Measurements from ENCODE around the gene ITGA1.
"Not testable (repeated sequence)": the region's sequence is repeated elsewhere in the genome, so short reads cannot be mapped to it uniquely, and the experiment has no call there.

The ITGA1 gene

DNA sequence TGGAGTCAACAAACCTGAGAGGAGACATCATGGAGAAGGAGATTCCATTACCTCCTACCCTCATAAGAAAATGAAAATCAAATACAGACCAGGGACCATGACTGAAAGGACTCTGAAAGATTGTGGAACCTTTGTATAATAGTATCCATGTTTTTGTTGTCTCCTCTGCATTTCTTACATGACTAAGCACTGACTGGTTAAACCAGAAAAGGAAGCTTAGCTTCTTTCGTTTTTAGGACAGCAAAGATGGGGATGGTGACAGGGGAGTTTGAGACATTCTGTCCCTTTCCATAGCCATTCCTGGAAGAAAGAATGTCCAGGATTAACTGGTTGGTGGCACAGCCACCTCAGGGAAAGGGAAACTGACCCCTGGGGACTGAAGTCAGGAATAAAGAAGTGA lies 22.2 kb downstream of the ITGA1 start:
- TF ChIP-seq, protein P1, sequence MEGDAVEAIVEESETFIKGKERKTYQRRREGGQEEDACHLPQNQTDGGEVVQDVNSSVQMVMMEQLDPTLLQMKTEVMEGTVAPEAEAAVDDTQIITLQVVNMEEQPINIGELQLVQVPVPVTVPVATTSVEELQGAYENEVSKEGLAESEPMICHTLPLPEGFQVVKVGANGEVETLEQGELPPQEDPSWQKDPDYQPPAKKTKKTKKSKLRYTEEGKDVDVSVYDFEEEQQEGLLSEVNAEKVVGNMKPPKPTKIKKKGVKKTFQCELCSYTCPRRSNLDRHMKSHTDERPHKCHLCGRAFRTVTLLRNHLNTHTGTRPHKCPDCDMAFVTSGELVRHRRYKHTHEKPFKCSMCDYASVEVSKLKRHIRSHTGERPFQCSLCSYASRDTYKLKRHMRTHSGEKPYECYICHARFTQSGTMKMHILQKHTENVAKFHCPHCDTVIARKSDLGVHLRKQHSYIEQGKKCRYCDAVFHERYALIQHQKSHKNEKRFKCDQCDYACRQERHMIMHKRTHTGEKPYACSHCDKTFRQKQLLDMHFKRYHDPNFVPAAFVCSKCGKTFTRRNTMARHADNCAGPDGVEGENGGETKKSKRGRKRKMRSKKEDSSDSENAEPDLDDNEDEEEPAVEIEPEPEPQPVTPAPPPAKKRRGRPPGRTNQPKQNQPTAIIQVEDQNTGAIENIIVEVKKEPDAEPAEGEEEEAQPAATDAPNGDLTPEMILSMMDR (IDR thresholded peaks at IDR 0.05; ENCODE audit: control insufficient read depth, insufficient read depth, low read depth, low read length, missing control alignments): no peak
- no peak for DNase-seq (ENCODE audit: low read depth)
- no peak overlapping the region for H3K4me3 ChIP-seq (ENCODE audit: control insufficient read depth, low read depth, low read length)

- H3K4me3 ChIP-seq (ENCODE audit: control insufficient read depth, low read depth, low read length): no peak overlapping the region
- DNase-seq (ENCODE audit: low read depth): no peak
- TF ChIP-seq, protein P1 (IDR thresholded peaks at IDR 0.05; ENCODE audit: control insufficient read depth, insufficient read depth, low read depth, low read length, missing control alignments): no peak
These were observed 22.7 kb downstream of the ITGA1 start for GRCh38 chr5:52810426-52810825.

DNA sequence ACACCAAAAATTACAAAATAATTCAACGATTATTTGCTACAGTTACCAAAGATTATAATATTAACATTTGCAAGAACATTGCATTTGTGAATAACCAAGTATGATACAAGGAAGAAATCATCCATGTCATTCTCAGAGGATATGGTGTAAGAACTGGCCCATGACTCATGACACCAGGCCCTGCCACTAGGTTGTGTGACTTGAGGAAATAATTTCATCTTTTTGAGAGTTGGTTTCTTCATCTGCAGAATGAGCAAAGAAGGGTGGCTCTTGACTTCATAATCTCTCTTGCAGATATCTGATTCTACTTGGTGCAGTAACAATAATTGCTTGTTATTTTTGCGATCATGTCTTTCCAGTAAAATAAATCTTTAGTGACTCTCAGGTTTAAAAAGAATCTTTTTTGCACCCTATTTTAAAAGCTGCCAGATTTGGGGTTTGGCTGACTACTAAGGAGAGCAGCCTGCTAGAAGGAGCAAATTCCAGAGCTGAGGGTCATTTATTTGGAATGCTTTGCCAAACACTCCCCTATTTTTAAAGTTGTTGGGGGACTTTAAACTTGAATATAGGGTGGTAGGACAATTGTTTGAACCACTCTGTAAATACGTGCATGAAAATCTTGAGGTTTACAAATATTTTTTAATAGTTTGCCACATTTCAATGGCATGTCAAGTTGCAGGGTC lies 23.5 kb downstream of the ITGA1 start:
- DNase-seq (ENCODE audit: low read depth): peak; percentile 46
- H3K4me3 ChIP-seq (ENCODE audit: control insufficient read depth, low read depth, low read length): no peak overlapping the region
- TF ChIP-seq, protein P1 (IDR thresholded peaks at IDR 0.05; ENCODE audit: control insufficient read depth, insufficient read depth, low read depth, low read length, missing control alignments): no peak

DNA sequence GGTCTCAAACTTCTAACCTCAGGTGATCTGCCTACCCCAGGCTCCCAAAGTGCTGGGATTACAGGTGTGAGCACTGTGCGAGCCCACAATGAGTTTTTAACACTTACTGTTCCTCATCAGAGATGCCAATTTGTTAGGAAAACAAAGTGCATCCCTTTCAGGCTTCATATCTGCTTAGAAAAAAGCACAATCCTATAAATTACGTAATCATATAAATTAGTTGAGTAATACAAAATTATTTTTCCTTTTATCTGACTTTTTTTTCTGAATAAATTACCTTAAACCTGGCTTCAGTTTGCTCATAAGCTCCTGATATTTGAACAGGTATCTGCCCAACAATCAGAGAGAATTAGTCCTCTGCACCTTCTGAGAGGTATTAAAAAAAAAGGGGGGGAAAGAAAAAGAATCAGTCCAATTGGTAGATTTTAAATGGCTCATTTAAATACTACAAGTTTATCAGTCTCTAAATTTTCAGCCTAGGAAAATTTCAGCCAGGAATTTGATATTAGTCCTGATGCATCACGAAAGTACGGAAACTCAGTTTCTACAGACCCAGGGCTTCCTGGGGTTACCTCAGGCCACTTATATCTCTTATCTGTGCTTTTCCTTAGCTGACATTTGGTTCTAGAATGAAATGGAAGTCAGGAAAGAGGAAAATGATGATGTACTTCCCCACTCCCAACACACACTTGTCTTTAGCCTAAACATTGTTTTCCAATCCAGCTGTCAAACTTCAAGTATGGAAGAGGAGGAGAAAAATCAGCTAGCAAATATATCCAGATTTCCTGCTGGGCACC lies 26.8 kb downstream of the ITGA1 start:
- no peak for DNase-seq (ENCODE audit: low read depth)
- H3K4me3 ChIP-seq (ENCODE audit: control insufficient read depth, low read depth, low read length): no peak overlapping the region
- TF ChIP-seq, protein P1 (IDR thresholded peaks at IDR 0.05; ENCODE audit: control insufficient read depth, insufficient read depth, low read depth, low read length, missing control alignments): no peak

- TF ChIP-seq, protein P1 (IDR thresholded peaks at IDR 0.05; ENCODE audit: control insufficient read depth, insufficient read depth, low read depth, low read length, missing control alignments): no peak
These were observed 30.1 kb downstream of the ITGA1 start for GRCh38 chr5:52817818-52818217.

DNA sequence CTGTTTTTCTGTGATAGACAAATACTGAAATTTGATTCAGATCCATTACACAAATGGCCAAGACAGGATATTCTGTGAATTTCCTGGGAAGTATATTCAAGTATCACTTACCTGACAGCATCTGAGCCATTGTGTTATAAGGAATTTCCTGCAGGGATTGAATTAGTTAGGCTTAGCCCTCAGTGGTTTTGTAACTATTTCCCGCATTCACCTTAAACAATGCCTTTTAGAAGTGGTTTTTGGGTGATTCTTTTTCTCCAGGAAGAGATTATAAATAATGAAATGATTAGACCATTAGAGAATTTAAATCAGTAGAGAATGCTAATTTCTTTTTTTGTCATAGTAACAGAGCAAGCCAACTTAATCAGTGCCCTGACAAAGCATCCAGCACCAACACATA lies 30.6 kb downstream of the ITGA1 start:
- TF ChIP-seq, protein P1 (IDR thresholded peaks at IDR 0.05; ENCODE audit: control insufficient read depth, insufficient read depth, low read depth, low read length, missing control alignments): no peak
- no peak for DNase-seq (ENCODE audit: low read depth)
- H3K4me3 ChIP-seq (ENCODE audit: control insufficient read depth, low read depth, low read length): no peak overlapping the region

More at GRCh38 chr5:52817818-52818217, 30.1 kb downstream of the ITGA1 start:
- no peak for DNase-seq (ENCODE audit: low read depth)
- no peak overlapping the region for H3K4me3 ChIP-seq (ENCODE audit: control insufficient read depth, low read depth, low read length)

DNA sequence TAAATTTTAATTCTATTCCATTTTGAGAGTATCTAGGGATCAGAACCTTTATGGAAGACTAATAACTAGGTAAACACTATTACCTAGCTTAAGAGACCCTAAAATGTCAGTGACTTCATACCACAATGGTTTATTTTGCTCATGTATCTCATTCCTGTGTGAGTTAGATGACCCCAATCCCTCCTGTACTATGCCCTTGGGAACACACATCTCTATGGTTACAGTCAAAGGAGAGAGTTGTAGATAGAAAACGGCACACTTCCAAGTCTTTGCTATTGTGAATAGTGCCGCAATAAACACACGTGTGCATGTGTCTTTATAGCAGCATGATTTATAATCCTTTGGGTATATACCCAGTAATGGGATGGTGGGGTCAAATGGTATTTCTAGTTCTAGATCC lies 31.1 kb downstream of the ITGA1 start:
- not testable (repeated sequence) for H3K4me3 ChIP-seq (ENCODE audit: control insufficient read depth, low read depth, low read length); DNase-seq (ENCODE audit: low read depth)

Measured in AG09309 (cell line).